Measurements from ENCODE around the gene HCN4. TPM values are rescaled to one million over a fixed set of nuclear protein-coding genes. Genes with fewer than 3 reads are reported as not detected.

The HCN4 gene
- total and polyA plus RNA-seq, 2 of the 8 experiments (the other 6 are each of a cell fraction or from before 2014, with no cell fraction given), result 3.7 to 8.5 TPM

DNA sequence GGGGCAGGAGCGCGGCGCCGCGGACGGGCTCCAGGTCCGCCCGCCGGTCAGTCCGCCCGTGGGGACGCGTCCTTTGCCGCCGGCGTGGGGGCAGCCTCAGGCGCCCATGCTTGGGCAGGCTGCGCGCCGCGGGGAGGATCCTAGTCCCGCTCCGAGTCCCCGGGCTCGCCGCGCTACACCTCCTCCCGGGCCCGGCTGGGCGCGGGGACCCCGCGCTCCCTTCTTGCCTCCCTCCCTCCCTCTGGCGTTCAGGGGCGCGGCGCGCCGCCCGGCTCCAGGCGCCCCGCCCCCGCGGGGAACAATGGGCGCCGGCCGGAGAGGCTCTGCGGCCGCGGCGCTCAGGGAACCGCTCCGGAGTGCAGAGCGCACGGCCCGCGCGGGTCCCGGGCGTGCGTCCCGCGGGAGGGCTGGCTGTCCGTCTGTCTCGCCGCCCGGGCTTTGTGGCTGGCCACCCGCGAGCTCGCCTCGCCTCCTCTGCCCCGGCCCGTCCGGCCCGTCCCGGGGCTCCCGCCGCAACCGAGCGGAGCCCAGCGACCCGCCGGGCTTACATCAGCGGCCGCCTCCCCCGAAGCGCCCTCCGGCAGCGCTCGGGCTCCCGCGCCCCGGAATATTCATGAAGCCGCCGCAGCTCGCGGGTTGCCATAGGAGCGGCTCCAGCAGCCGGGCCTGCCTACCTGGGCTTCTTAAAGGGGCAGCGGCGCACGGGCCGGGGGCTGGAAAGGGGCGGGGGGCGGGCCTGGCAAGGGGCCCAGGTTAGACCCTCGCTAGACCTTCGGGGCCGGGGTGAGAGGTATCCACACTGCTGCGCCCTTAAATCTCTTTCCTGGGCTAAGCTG lies at the start of gene HCN4 (continued):
- TF ChIP-seq SUZ12 (IDR thresholded peaks at IDR 0.05; ENCODE audit: low read length) (no peak), RNF2 (IDR thresholded peaks at IDR 0.05; ENCODE audit: borderline replicate concordance, low read depth, low read length, missing control alignments, poor library complexity, severe bottlenecking) (no peak), CTBP2 (IDR thresholded peaks at IDR 0.05; ENCODE audit: borderline replicate concordance, insufficient read depth, insufficient read length, low read length) (peak; percentile 43), GTF2F1 (IDR thresholded peaks at IDR 0.05; ENCODE audit: borderline replicate concordance, low read depth, low read length) (no peak), SIRT6 (IDR thresholded peaks at IDR 0.05; ENCODE audit: low read length) (no peak), ZNF274 (IDR thresholded peaks at IDR 0.05; ENCODE audit: borderline replicate concordance, extremely low read depth, low read length) (no peak), EGR1 (IDR thresholded peaks at IDR 0.05; ENCODE audit: borderline replicate concordance, low read depth, low read length) (peak; percentile 15; the same call in 1 of the 2 replicates), POLR2A (IDR thresholded peaks at IDR 0.05; ENCODE audit: control extremely low read depth in 1 of 2, low read depth in 2 of 2, low read length in 2 of 2) (peak in 1 of 2 experiments; percentile 44; a peak in 2 of 3 replicates), SP4 (IDR thresholded peaks at IDR 0.05; ENCODE audit: low read length) (no peak), CBX8 (IDR thresholded peaks at IDR 0.05; ENCODE audit: borderline replicate concordance, low read depth, low read length) (no peak), TAF7 (optimal IDR thresholded peaks at IDR 0.05; ENCODE audit: borderline replicate concordance, low read depth, low read length) (no peak), PHF8 (conservative IDR thresholded peaks at IDR 0.05; ENCODE audit: low read depth, low read length) (peak; percentile 78), TBP (IDR thresholded peaks at IDR 0.05; ENCODE audit: low read depth, low read length) (peak; percentile 16; the same call in 1 of the 2 replicates)
- TF ChIP-seq, protein P1, sequence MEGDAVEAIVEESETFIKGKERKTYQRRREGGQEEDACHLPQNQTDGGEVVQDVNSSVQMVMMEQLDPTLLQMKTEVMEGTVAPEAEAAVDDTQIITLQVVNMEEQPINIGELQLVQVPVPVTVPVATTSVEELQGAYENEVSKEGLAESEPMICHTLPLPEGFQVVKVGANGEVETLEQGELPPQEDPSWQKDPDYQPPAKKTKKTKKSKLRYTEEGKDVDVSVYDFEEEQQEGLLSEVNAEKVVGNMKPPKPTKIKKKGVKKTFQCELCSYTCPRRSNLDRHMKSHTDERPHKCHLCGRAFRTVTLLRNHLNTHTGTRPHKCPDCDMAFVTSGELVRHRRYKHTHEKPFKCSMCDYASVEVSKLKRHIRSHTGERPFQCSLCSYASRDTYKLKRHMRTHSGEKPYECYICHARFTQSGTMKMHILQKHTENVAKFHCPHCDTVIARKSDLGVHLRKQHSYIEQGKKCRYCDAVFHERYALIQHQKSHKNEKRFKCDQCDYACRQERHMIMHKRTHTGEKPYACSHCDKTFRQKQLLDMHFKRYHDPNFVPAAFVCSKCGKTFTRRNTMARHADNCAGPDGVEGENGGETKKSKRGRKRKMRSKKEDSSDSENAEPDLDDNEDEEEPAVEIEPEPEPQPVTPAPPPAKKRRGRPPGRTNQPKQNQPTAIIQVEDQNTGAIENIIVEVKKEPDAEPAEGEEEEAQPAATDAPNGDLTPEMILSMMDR (IDR thresholded peaks at IDR 0.05; ENCODE audit: control extremely low read depth in 1 of 3, insufficient read depth in 1 of 3, low read depth in 1 of 3, low read length in 3 of 3), result 0 out of 4 replicates have a peak, but pooled peaks of 1 of the 3 experiments have one; percentile 4
- TF ChIP-seq, protein P2, sequence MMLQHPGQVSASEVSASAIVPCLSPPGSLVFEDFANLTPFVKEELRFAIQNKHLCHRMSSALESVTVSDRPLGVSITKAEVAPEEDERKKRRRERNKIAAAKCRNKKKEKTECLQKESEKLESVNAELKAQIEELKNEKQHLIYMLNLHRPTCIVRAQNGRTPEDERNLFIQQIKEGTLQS (IDR thresholded peaks at IDR 0.05; ENCODE audit: insufficient read depth, low read depth, low read length), result no peak
